Mesenteric fat pad (tissue), 1 donor: ENCODE data around the gene HSPB3. TPM values are rescaled to one million over a fixed set of nuclear protein-coding genes. Genes with fewer than 3 reads are reported as not detected.

Experiments
- total RNA-seq: library from RNA; stranded (reverse); fragmentation: NEBNext Ultra II Directional; extraction: Animal tissue kit (Norgen Biotek cat#: 25700); gene quantifications from one replicate; pipeline ENCODE4 v1.2.1, GENCODE V29; 2021
- donor health status: DM: yes; HTN: yes; CAD: no.

Gene HSPB3
- total RNA-seq, 1 donor from 2014 or later = not detected

Other genes with a start within 250 kb of the HSPB3 start
- gene ARL15, start 145.1 kb upstream of the HSPB3 start, total RNA-seq = 24.3 TPM
- gene SNX18, start 62.1 kb downstream of the HSPB3 start, total RNA-seq = 35.3 TPM